K562 (cell line): ENCODE results near the gene FDX2. TPM values are rescaled to one million over a fixed set of nuclear protein-coding genes. Genes with fewer than 3 reads are reported as not detected.
A peak's percentile ranks its signal among the peaks of the same experiment; 100 is the strongest.

Experiments used
- AFF4 ChIP-seq: sonication (generic); formaldehyde crosslinking; IDR thresholded peaks from 2 replicates; pipeline ENCODE4 v1.8.0; 2023; ENCODE audit warnings: mild to moderate bottlenecking, missing genetic modification reagents
- ATF3 ChIP-seq, 2 experiments: fragments of 450-650 bp in 1 of 2; sonication (generic) in 1 of 2; formaldehyde crosslinking in 1 of 2; IDR thresholded peaks in 1 of 2; conservative IDR thresholded peaks in 1 of 2; 2 replicates each; pipeline versions ENCODE4 v1.6.1 to v1.8.1; 2016 to 2023; ENCODE audit warnings: mild to moderate bottlenecking in 2 of 2, moderate library complexity in 2 of 2, inconsistent platforms in 1 of 2, missing genetic modification reagents in 1 of 2
- BRF1 ChIP-seq: IDR thresholded peaks from 3 replicates; pipeline ENCODE4 v1.6.1; 2011; ENCODE audit warnings: borderline replicate concordance, mild to moderate bottlenecking; ENCODE audit not compliant: insufficient read length; ENCODE audit errors: extremely low read depth
- CBFA2T2 ChIP-seq: fragments of 450-650 bp; conservative IDR thresholded peaks from 2 replicates; pipeline ENCODE4 v1.6.1; 2017; ENCODE audit warnings: mild to moderate bottlenecking
- DNMT1 ChIP-seq: fragments of 450-650 bp; IDR thresholded peaks from 2 replicates; pipeline ENCODE4 v1.6.1; 2016; ENCODE audit warnings: antibody characterized with exemption, mild to moderate bottlenecking
- E2F6 ChIP-seq, 2 experiments: IDR thresholded peaks; 2 replicates each; pipeline ENCODE4 v1.6.1; 2011; ENCODE audit warnings: borderline replicate concordance in 1 of 2, control low read depth in 1 of 2, low read depth in 1 of 2, low read length in 1 of 2, mild to moderate bottlenecking in 1 of 2, mixed read lengths in 1 of 2, moderate library complexity in 1 of 2; ENCODE audit not compliant: insufficient read depth in 1 of 2, insufficient read length in 1 of 2, poor library complexity in 1 of 2, severe bottlenecking in 1 of 2; ENCODE audit errors: extremely low read depth in 1 of 2
- FIP1L1 ChIP-seq: fragments of 200-400 bp; formaldehyde crosslinking; IDR thresholded peaks from 2 replicates; pipeline ENCODE4 v1.6.1; 2018; ENCODE audit warnings: mild to moderate bottlenecking, low read depth, low read length; ENCODE audit not compliant: poor library complexity, severe bottlenecking
- GMEB1 ChIP-seq: fragments of 250-450 bp; sonication (Bioruptor Pico); IDR thresholded peaks from 2 replicates; pipeline ENCODE4 v1.4.0; 2020; ENCODE audit warnings: mild to moderate bottlenecking
- HNRNPL ChIP-seq: fragments of 200-400 bp; formaldehyde crosslinking; IDR thresholded peaks from 2 replicates; pipeline ENCODE4 v1.6.1; 2017; ENCODE audit warnings: low read depth, mild to moderate bottlenecking, low read length
- MEIS2 ChIP-seq: fragments of 450-650 bp; IDR thresholded peaks from 2 replicates; pipeline ENCODE4 v1.6.1; 2014; ENCODE audit warnings: mild to moderate bottlenecking; ENCODE audit not compliant: partially characterized antibody
- MIER1 ChIP-seq: fragments of 450-650 bp; IDR thresholded peaks from 2 replicates; pipeline ENCODE4 v1.6.1; 2016; ENCODE audit warnings: antibody characterized with exemption, mild to moderate bottlenecking, low read depth
- MXD1 ChIP-seq: fragments of 250-450 bp; sonication (Bioruptor Pico); IDR thresholded peaks from 2 replicates; pipeline ENCODE4 v1.8.0; 2021; ENCODE audit warnings: borderline replicate concordance, mild to moderate bottlenecking, moderate library complexity; ENCODE audit not compliant: poor library complexity, severe bottlenecking
- SFPQ ChIP-seq: fragments of 200-400 bp; formaldehyde crosslinking; IDR thresholded peaks from 2 replicates; pipeline ENCODE4 v1.6.1; 2017; ENCODE audit warnings: mild to moderate bottlenecking, low read depth, low read length, moderate library complexity
- TGIF2 ChIP-seq: sonication (generic); formaldehyde crosslinking; IDR thresholded peaks from 2 replicates; pipeline ENCODE4 v1.8.1; 2022; ENCODE audit warnings: mild to moderate bottlenecking, missing genetic modification reagents, moderate library complexity
- ZNF165 ChIP-seq: fragments of 250-450 bp; sonication (Bioruptor Pico); IDR thresholded peaks from 2 replicates; pipeline ENCODE4 v1.4.0; 2020; ENCODE audit warnings: borderline replicate concordance
- ZNF444 ChIP-seq: fragments of 250-450 bp; sonication (Bioruptor Pico); IDR thresholded peaks from 2 replicates; pipeline ENCODE4 v1.4.0; 2020; ENCODE audit warnings: mild to moderate bottlenecking, moderate library complexity
- polyA plus RNA-seq, 8 experiments: library from polyadenylated mRNA; depleted of rRNA in 4 of 8; stranded (reverse) in 5 of 8; unstranded in 3 of 8; fragments of >200 nt; fragmentation: Nextera tagmentation in 2 of 8; fragmentation: Illumina TruSeq in 1 of 8; extraction: Ambion mirVana in 2 of 8; extraction: Trizol in 1 of 8; gene quantifications; 2 replicates each; pipeline versions ENCODE4 v1.2.1 to v1.2.3, GENCODE V29; 2011 to 2014; ENCODE audit warnings: inconsistent platforms in 1 of 8, missing spikeins in 1 of 8
- total RNA-seq, 7 experiments: library from RNA; depleted of rRNA in 6 of 7; stranded (reverse); fragments of >200 nt in 6 of 7; fragmentation: Illumina TruSeq in 2 of 7; extraction: Trizol in 2 of 7; gene quantifications; 2 replicates each; pipeline versions ENCODE4 v1.2.1 to v1.2.3, GENCODE V29; 2011 to 2021; ENCODE audit warnings: low replicate concordance in 1 of 7

Gene FDX2
- total and polyA plus RNA-seq, 9 of the 15 experiments (the other 6 are each of a cell fraction or from before 2014, with no cell fraction given): 2.5 to 49.8 (median 29.7) TPM

- TF ChIP-seq GMEB1 (CRISPR knock-in tag): no peak
- peak; percentile 65 for TF ChIP-seq MEIS2
- no peak for TF ChIP-seq E2F6 (IDR thresholded peaks at IDR 0.05; ENCODE audit: borderline replicate concordance in 1 of 2, extremely low read depth in 1 of 2, insufficient read depth in 1 of 2, insufficient read length in 1 of 2, low read depth in 1 of 2, low read length in 1 of 2, poor library complexity in 1 of 2, severe bottlenecking in 1 of 2)
- TF ChIP-seq MIER1: no peak
- no peak for TF ChIP-seq MXD1 (CRISPR knock-in tag)
- peak; percentile 59 for TF ChIP-seq ATF3 (IDR thresholded peaks at IDR 0.05)
- TF ChIP-seq ATF3 (CRISPR knock-in tag; conservative IDR thresholded peaks at IDR 0.05): no peak
- no peak for TF ChIP-seq ZNF165
- no peak for TF ChIP-seq TGIF2 (CRISPR knock-in tag)
- no peak for TF ChIP-seq CBFA2T2
- TF ChIP-seq SFPQ: no peak
- no peak for TF ChIP-seq DNMT1
- no peak for TF ChIP-seq HNRNPL
- no peak for TF ChIP-seq ZNF444 (CRISPR knock-in tag)
- TF ChIP-seq BRF1: no peak
- no peak for TF ChIP-seq FIP1L1
- no peak for TF ChIP-seq AFF4 (CRISPR knock-in tag)
These were observed 30.7 kb upstream of the FDX2 start (continued) for GRCh38 chr19:10346509-10346908.
